EH (cell line): ENCODE data around the gene PBX1.

Source experiments
- DNase-seq: peaks from one replicate; pipeline ENCODE4 v3.0.0-alpha.2; 2015; ENCODE audit warnings: low read depth

Gene PBX1

DNA sequence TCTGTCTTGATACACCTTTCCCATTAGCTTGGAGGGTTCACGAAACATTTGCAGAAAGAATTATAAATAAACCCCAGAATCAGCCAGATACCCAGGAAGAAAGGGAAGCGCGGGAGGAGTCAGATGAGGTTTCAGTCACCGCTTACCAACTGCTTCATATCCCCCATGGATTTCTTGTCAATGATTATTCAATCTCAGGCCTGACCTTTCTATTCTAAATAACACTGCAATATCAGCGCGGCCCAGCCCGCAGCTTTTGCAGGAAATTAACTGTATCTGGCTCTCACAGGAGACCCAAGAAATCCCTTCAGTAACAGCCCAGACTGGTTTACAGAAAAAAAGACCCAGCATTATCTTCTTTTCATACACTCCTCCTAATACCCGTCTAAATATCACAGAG, 308.6 kb downstream of the PBX1 start:
- no peak for DNase-seq

DNA sequence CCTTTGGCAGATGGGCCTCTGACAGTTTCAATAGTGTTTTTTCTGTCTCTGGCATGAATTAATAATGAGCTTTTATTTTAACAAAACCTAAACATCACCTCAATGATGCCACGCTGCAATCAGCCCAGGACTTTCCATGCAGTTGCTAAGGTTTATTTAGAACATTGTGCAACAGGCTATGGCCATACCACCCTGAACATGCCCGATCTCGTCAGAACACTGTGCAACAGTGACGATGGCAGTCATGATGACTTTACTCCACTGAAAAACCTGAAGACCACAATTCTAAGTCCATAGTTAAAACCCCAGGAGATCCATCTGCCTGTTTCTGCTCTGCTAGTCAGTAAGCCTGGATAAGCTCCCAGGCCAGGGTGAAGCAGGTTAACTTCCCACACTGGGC, 310.0 kb downstream of the PBX1 start:
- no peak for DNase-seq

DNA sequence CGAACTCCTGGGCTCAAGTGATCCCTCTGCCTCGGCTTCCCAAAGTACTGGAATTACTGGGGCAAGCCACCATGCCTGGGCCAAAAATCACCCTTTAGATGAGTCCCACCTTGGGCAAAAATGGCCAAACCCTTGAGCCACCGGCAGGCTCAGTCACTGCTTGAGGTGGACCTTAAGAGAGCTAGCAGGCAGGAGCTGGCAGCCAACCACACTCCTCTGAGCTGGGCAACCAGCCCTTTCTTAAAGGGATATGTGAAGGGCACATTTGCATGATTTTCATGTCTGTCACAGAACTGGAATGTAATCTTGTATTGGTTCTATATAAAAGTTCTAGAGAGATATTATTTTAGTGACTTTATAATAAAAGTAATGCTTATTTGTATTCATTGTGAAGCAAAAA, 316.5 kb downstream of the PBX1 start:
- DNase-seq = no peak

DNA sequence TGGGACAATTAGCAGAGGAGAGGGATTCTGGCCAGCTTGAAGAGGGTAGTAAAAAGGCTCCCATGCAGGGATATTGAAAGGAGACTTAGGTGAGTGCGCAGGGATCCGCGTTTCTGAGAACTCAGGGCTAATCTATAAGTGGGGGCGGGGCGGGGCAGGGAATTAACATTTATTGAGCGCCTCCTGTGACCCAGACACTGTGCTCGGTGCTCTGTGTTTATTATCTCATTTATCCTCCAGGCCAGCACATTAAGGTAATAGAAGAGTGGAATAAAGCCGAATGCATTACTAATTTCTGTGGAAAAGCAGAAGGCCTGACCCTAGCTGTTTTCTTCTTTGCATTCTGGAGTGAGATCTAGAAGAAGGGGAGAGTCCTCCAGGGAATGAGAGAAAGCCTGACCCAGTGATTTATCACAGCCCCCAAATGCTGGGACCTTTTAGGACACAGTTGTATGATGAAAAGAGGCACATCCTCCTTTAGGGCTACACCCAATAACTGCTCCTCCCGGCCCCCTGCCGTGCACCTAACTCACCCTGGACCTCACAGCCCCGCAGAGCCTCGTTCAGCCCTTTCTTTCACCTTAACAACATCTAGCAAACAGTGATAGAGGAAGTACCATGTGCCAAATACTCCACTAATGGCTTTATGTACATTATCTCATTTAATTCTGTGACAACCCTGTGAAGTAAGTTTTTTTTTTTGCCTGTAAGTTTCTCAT, 317.6 kb downstream of the PBX1 start:
- DNase-seq = no peak

DNA sequence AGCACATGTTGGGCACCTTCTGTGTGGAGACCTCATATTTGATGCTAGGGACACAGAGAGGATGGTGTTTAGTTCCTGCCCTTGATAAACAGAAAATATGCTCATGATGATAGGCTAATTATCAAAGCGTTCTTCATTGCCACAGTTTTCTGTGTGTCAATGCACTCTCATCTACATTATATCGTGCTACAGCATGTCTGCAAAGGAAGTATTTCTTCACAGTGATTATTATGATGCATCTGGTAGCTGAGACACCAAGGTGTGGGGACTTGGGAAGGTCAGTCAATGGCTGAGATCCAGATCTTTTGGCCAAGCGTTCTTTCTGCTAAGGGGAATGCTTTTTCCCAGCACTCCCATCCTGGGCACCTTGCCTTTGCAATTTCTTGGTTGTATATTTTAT, 321.2 kb downstream of the PBX1 start:
- no peak for DNase-seq

DNA sequence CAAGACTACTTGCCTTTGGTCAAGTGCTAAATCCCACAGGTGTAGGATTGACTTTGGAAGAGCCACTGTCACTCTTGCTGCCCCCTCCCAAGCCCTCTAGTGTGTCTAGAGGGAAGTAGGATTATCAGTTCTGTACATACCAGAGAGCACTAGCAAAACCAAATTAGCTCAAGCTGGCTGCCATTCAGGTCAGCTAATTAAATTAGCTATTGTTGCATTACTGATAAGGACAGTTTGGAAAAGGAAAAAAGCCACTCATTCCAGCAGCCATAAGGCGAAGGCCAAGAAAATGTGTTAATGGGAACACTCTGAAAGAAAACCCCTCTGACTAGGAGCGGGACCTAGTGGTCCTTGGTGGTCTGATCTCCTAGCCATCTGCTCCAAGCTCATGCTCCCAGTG, 321.7 kb downstream of the PBX1 start:
- no peak for DNase-seq

DNA sequence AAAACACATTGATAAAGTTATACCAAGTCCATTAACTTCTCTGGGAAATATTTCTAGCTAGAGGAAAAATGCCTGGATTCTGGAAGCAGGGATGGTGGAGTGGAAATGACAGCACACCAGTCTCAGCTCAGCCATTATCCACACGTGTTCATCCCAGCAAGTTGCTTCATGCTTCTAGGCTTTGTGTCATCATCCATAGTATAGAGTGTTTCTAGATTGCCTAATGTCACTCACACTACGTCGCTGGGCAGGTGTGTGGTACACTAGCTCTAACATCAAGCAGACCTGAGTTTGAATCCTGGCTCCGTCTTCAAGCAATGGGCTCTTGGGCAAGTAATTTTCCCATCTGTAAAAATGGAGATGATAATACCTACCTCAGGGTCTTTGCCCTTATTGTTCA, 326.3 kb downstream of the PBX1 start:
- DNase-seq = no peak

DNA sequence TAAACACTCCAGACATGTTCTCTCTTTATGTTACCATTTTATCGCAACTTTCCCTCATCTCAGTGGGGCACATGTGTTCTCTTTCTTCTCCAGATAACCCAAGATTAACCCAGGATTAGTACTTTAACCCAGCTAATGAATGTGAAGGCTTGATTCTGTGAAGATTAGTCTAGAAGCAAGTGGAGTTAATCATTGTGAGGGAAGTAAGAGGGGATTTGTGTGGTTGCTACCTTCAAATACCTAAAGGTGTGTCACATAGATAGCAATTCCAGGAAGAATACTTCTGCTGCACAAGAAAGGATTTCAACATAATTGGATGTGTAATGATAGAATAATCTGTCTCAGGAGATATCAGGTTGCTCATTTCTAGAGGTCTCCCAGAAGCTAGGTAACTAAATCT, 327.1 kb downstream of the PBX1 start:
- DNase-seq = no peak

DNA sequence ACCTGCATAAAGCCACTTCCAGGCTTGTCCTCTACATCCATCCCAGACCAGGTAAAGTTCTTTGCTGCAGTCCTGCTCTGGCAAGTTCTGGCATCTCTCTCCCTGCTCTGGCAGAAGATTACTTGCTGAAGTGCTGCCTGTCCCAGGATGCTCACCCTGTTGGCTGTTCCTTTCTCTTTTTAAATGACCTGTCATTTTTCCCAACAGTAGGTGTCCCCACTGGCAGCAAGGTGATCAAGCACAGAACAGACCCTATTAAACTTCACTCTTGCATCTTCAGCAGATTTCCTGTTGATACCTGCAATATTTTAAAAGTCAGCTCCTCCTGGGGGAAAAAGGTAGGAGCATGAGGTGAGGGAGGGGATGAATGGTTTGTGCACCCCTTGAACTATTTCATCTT, 332.6 kb downstream of the PBX1 start:
- DNase-seq = no peak

DNA sequence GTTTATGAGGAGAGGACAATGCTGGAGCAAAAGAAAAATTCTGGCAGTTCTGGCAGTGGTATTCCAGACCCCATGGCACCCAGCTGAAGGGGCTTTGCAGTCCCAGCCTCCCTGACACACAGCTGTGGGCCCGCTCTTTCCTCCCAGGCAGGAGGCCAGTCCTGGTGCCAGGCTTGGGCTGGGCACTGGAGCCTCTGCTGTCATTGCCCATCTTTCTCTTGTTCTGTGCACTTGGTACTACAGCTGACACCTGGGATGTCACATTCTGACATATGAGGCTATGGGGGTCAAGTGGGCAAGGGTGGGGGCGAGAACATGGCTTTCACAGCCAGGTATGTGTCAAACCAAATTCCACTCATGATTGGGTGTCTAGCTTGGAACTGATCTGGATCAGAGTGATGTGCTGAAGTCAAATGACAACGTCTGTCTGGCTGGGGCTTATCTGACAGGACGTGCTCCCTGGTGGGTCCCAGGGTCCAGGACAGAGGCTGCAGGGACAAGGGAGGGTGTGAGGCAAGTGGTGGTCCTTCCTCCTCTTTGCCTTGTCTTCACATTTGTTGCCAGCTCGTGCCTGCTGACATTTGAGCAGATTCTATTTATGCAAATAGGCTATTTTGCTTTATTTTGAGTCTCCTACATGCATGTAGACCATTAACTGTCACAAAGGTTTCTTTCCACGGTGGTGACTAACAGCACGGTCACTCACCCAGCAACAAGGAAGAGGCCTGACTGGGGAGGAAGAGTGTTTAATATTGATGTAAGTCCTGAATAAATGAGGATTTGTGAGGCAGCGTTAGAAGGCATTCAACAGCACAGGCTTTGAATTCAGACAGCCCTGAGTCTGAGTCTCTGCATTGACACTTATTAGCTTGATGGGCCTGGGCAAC, 336.3 kb downstream of the PBX1 start:
- no peak for DNase-seq

DNA sequence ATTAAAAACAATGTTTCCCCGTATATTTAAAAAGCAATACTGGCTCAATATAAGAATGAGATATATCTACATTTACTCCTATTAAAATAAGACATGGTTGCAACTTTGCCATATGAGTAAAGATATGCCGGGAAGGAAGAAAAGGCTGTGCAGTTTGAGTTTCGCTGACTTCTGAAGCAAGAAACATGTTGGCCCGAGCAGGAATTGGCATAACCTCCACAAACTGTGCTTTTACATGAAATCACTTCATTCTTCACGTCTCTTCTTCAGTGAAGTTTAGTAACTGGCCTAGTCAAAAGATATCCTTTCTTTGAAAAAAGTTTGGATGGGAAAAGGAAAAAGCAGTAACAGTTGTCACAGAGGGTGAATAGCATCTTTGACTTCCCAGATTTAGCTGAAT, 342.0 kb downstream of the PBX1 start:
- DNase-seq = no peak
